Amniotic epithelial cell (primary cell): ENCODE results near the gene CACNB2.

Experiments
- DNase-seq: peaks from one replicate; pipeline ENCODE4 v3.0.0-alpha.2; 2010; ENCODE audit warnings: low read depth

CACNB2 gene

GRCh38 chr10:18230794-18231193 is 90.6 kb downstream of the CACNB2 start:
- DNase-seq: peak; percentile 53

- no peak for DNase-seq
Observed at GRCh38 chr10:18231480-18231879, 91.3 kb downstream of the CACNB2 start.

GRCh38 chr10:18233775-18234174 is 93.6 kb downstream of the CACNB2 start:
- DNase-seq: no peak

- no peak for DNase-seq
Observed at GRCh38 chr10:18235477-18235876, 95.3 kb downstream of the CACNB2 start.

- no peak for DNase-seq
Observed at GRCh38 chr10:18236756-18237155, 96.5 kb downstream of the CACNB2 start.

- DNase-seq: peak; percentile 60
Observed at GRCh38 chr10:18238870-18239485, 98.8 kb downstream of the CACNB2 start.

- DNase-seq: no peak
Observed at GRCh38 chr10:18240185-18240882, 100.1 kb downstream of the CACNB2 start.

- DNase-seq: no peak
Observed at GRCh38 chr10:18246967-18247366, 106.7 kb downstream of the CACNB2 start.

- no peak for DNase-seq
Observed at GRCh38 chr10:18252086-18252485, 111.9 kb downstream of the CACNB2 start.

GRCh38 chr10:18254086-18254485 is 113.9 kb downstream of the CACNB2 start:
- DNase-seq: peak; percentile 90

- peak; percentile 12 for DNase-seq
Observed at GRCh38 chr10:18254692-18255091, 114.5 kb downstream of the CACNB2 start.

GRCh38 chr10:18260310-18260922 is 120.2 kb downstream of the CACNB2 start:
- no peak for DNase-seq

GRCh38 chr10:18261063-18261610 is 120.9 kb downstream of the CACNB2 start:
- no peak for DNase-seq

GRCh38 chr10:18261768-18262231 is 121.6 kb downstream of the CACNB2 start:
- peak; percentile 15 for DNase-seq

GRCh38 chr10:18264466-18265050 is 124.3 kb downstream of the CACNB2 start:
- DNase-seq: no peak

- no peak for DNase-seq
Observed at GRCh38 chr10:18268005-18268404, 127.8 kb downstream of the CACNB2 start.

GRCh38 chr10:18271491-18271890 is 131.3 kb downstream of the CACNB2 start:
- DNase-seq: no peak

GRCh38 chr10:18273039-18273438 is 132.8 kb downstream of the CACNB2 start:
- DNase-seq: no peak

GRCh38 chr10:18278181-18278580 is 138.0 kb downstream of the CACNB2 start:
- peak; percentile 15 for DNase-seq

GRCh38 chr10:18279173-18279572 is 138.9 kb downstream of the CACNB2 start:
- peak; percentile 61 for DNase-seq

- DNase-seq: no peak
Observed at GRCh38 chr10:18282094-18282493, 141.9 kb downstream of the CACNB2 start.

GRCh38 chr10:18290651-18291313 is 150.6 kb downstream of the CACNB2 start:
- DNase-seq: no peak
